GM18519 (cell line): ENCODE data around the gene PCDHGB5.
A peak's percentile ranks its signal among the peaks of the same experiment; 100 is the strongest.

Experiments
- ATAC-seq: cut with Tn5 transposase; IDR thresholded peaks from one replicate; pipeline ENCODE4 v1.9.1; 2021; ENCODE audit warnings: mild to moderate bottlenecking, moderate library complexity; ENCODE audit not compliant: unreplicated experiment, low FRiP score

The PCDHGB5 gene

GRCh38 chr5:141397756-141398551 lies at the start of gene PCDHGB5:
Gene PCDHGB5, plus strand, starts transcription at chr5:141397947. Its CDS starts 181 bp downstream, at chr5:141398128.
- ATAC-seq = peak; percentile 92

GRCh38 chr5:141349917-141350619 lies 47.7 kb upstream of the PCDHGB5 start, which contains the start of gene PCDHGB1:
Gene PCDHGB1, plus strand, starts transcription at chr5:141350099. Its CDS starts 162 bp downstream, at chr5:141350261.
- peak; percentile 97 for ATAC-seq

- no peak for ATAC-seq
Measured at GRCh38 chr5:141351591-141351990, 46.2 kb upstream of the PCDHGB5 start.

- ATAC-seq = no peak
Measured at GRCh38 chr5:141354900-141355469, 42.8 kb upstream of the PCDHGB5 start, which contains the start of gene PCDHGA4. Gene PCDHGA4, plus strand, starts transcription at chr5:141355021. Its CDS starts 87 bp downstream, at chr5:141355108.

GRCh38 chr5:141355641-141356040 lies 42.1 kb upstream of the PCDHGB5 start:
- ATAC-seq = no peak

GRCh38 chr5:141356133-141356532 lies 41.6 kb upstream of the PCDHGB5 start:
- ATAC-seq = no peak

- no peak for ATAC-seq
Measured at GRCh38 chr5:141356950-141357349, 40.8 kb upstream of the PCDHGB5 start.

GRCh38 chr5:141359790-141360426 lies 37.8 kb upstream of the PCDHGB5 start, which contains the start of gene PCDHGB2:
Gene PCDHGB2, plus strand, starts transcription at chr5:141359994. Its CDS starts 142 bp downstream, at chr5:141360136.
- no peak for ATAC-seq

- ATAC-seq = no peak
Measured at GRCh38 chr5:141360685-141361084, 37.1 kb upstream of the PCDHGB5 start.

GRCh38 chr5:141362719-141363118 lies 35.0 kb upstream of the PCDHGB5 start:
- ATAC-seq = no peak

GRCh38 chr5:141363952-141364660 lies 33.6 kb upstream of the PCDHGB5 start, which contains the start of gene PCDHGA5:
Gene PCDHGA5, plus strand, starts transcription at chr5:141364162. Its CDS starts 169 bp downstream, at chr5:141364331.
- ATAC-seq = no peak

- ATAC-seq = no peak
Measured at GRCh38 chr5:141366016-141366896, 31.5 kb upstream of the PCDHGB5 start.

- ATAC-seq = peak; percentile 96
Measured at GRCh38 chr5:141369994-141370848, 27.5 kb upstream of the PCDHGB5 start, which contains the start of gene PCDHGB3. Gene PCDHGB3, plus strand, starts transcription at chr5:141370242. Its CDS starts 153 bp downstream, at chr5:141370395.

- ATAC-seq = no peak
Measured at GRCh38 chr5:141371572-141372475, 25.9 kb upstream of the PCDHGB5 start.

- no peak for ATAC-seq
Measured at GRCh38 chr5:141373673-141374317, 24.0 kb upstream of the PCDHGB5 start, which contains the start of gene PCDHGA6. Gene PCDHGA6, plus strand, starts transcription at chr5:141373891. Its CDS starts 193 bp downstream, at chr5:141374084.

GRCh38 chr5:141374627-141375026 lies 23.1 kb upstream of the PCDHGB5 start:
- no peak for ATAC-seq
